WTC11 (cell line): ENCODE results near the gene CAMK2A. TPM values are rescaled to one million over a fixed set of nuclear protein-coding genes. Genes with fewer than 3 reads are reported as not detected.

Source experiments
- ATAC-seq: fragments of 200-7000 bp; cut with Tn5 transposase; 2 replicates; pipeline ENCODE4 v1.10.0; 2021; ENCODE audit warnings: mild to moderate bottlenecking, moderate library complexity
- CTCF ChIA-PET: fragments of 300-600 bp; sonication (Branson Sonifier 250); formaldehyde crosslinking; loops from one replicate; lab custom pipeline; 2021; ENCODE audit warnings: antibody characterized with exemption; lab: Charles Lee
- POLR2A ChIA-PET: fragments of 350-600 bp; sonication (Branson Sonifier 250); formaldehyde crosslinking; loops from one replicate; lab custom pipeline; 2021; ENCODE audit warnings: antibody characterized with exemption; lab: Charles Lee
- DNase-seq: peaks from one replicate; pipeline ENCODE4 v3.0.0; 2021; ENCODE audit warnings: low spot score
- H3K27ac Mint-ChIP-seq: 2 replicates; pipeline ENCODE4 v1.8.0; 2021; ENCODE audit warnings: mixed read lengths
- H3K27me3 Mint-ChIP-seq: 2 replicates; pipeline ENCODE4 v1.8.0; 2021; ENCODE audit warnings: low read depth, mild to moderate bottlenecking, moderate library complexity, mixed read lengths
- H3K36me3 Mint-ChIP-seq: 2 replicates; pipeline ENCODE4 v1.8.0; 2021; ENCODE audit warnings: mixed read lengths
- H3K4me1 Mint-ChIP-seq: 2 replicates; pipeline ENCODE4 v1.8.0; 2022; ENCODE audit warnings: mixed read lengths
- H3K4me3 Mint-ChIP-seq: 2 replicates; pipeline ENCODE4 v1.8.0; 2021; ENCODE audit warnings: mild to moderate bottlenecking, moderate library complexity, mixed read lengths
- H3K9me3 Mint-ChIP-seq: 2 replicates; pipeline ENCODE4 v1.8.0; 2021; ENCODE audit warnings: mixed read lengths
- AFF4 ChIP-seq: sonication (generic); formaldehyde crosslinking; IDR thresholded peaks from 2 replicates; pipeline ENCODE4 v1.8.1; 2023; ENCODE audit warnings: mild to moderate bottlenecking, missing genetic modification reagents, borderline replicate concordance
- ATF6 ChIP-seq: sonication (generic); formaldehyde crosslinking; IDR thresholded peaks from 2 replicates; pipeline ENCODE4 v1.8.1; 2023; ENCODE audit warnings: mild to moderate bottlenecking, missing genetic modification reagents
- CDX4 ChIP-seq: fragments of 250-450 bp; sonication (Bioruptor Pico); IDR thresholded peaks from 2 replicates; pipeline ENCODE4 v1.9.0; 2021; ENCODE audit warnings: moderate library complexity, mild to moderate bottlenecking, inconsistent platforms, borderline replicate concordance
- CREB1 ChIP-seq: sonication (generic); formaldehyde crosslinking; IDR thresholded peaks from 2 replicates; pipeline ENCODE4 v1.8.0; 2023; ENCODE audit warnings: mild to moderate bottlenecking, missing genetic modification reagents
- CREM ChIP-seq: sonication (generic); formaldehyde crosslinking; IDR thresholded peaks from 2 replicates; pipeline ENCODE4 v1.8.1; 2022; ENCODE audit warnings: mild to moderate bottlenecking, missing genetic modification reagents, moderate library complexity
- E2F4 ChIP-seq: sonication (generic); formaldehyde crosslinking; IDR thresholded peaks from 2 replicates; pipeline ENCODE4 v1.8.1; 2022; ENCODE audit warnings: low read depth, mild to moderate bottlenecking, moderate library complexity, missing genetic modification reagents, borderline replicate concordance
- ETV6 ChIP-seq: sonication (generic); formaldehyde crosslinking; IDR thresholded peaks from 2 replicates; pipeline ENCODE4 v1.8.1; 2022; ENCODE audit warnings: mild to moderate bottlenecking, missing genetic modification reagents
- FOXJ3 ChIP-seq: sonication (generic); formaldehyde crosslinking; IDR thresholded peaks from 2 replicates; pipeline ENCODE4 v1.9.0; 2021; ENCODE audit warnings: missing genetic modification reagents, mild to moderate bottlenecking, borderline replicate concordance
- NFE2L1 ChIP-seq: sonication (generic); formaldehyde crosslinking; IDR thresholded peaks from 2 replicates; pipeline ENCODE4 v1.8.1; 2023; ENCODE audit warnings: missing genetic modification reagents
- PREB ChIP-seq: sonication (generic); formaldehyde crosslinking; IDR thresholded peaks from 2 replicates; pipeline ENCODE4 v1.8.1; 2022; ENCODE audit warnings: mild to moderate bottlenecking, missing genetic modification reagents, moderate library complexity, borderline replicate concordance
- TEAD1 ChIP-seq: sonication (generic); formaldehyde crosslinking; IDR thresholded peaks from 2 replicates; pipeline ENCODE4 v1.8.0; 2022; ENCODE audit warnings: mild to moderate bottlenecking, missing genetic modification reagents
- USF2 ChIP-seq: sonication (generic); formaldehyde crosslinking; IDR thresholded peaks from 2 replicates; pipeline ENCODE4 v1.8.1; 2023; ENCODE audit warnings: mild to moderate bottlenecking, missing genetic modification reagents, moderate library complexity
- ZBTB21 ChIP-seq: sonication (generic); formaldehyde crosslinking; IDR thresholded peaks from 2 replicates; pipeline ENCODE4 v1.8.1; 2023; ENCODE audit warnings: mild to moderate bottlenecking, missing genetic modification reagents, borderline replicate concordance
- ZNF232 ChIP-seq: sonication (generic); formaldehyde crosslinking; IDR thresholded peaks from 2 replicates; pipeline ENCODE4 v1.8.0; 2022; ENCODE audit warnings: mild to moderate bottlenecking, missing genetic modification reagents
- ZNF263 ChIP-seq: sonication (generic); formaldehyde crosslinking; IDR thresholded peaks from 2 replicates; pipeline ENCODE4 v1.8.1; 2022; ENCODE audit warnings: low read depth, mild to moderate bottlenecking, moderate library complexity, missing genetic modification reagents
- ZNF512 ChIP-seq: sonication (generic); formaldehyde crosslinking; IDR thresholded peaks from 2 replicates; pipeline ENCODE4 v1.8.1; 2022; ENCODE audit warnings: missing genetic modification reagents, borderline replicate concordance
- ZNF671 ChIP-seq: fragments of 250-450 bp; sonication (Bioruptor Pico); IDR thresholded peaks from 2 replicates; pipeline ENCODE4 v1.8.0; 2021; ENCODE audit warnings: mild to moderate bottlenecking
- total RNA-seq: library from RNA; stranded (reverse); gene quantifications from 3 replicates; pipeline ENCODE4 v1.2.3, GENCODE V29; 2021

CAMK2A gene
- total RNA-seq, 1 experiment from 2014 or later: 0.13 TPM

- TF ChIP-seq USF2 (CRISPR knock-in tag): no peak
These were observed 5.0 kb upstream of the CAMK2A start (continued) for GRCh38 chr5:150294551-150295071.

GRCh38 chr5:150293091-150293941 is 3.7 kb upstream of the CAMK2A start:
- DNase-seq: no peak
- Mint-ChIP-seq H3K36me3 (no peaks in the 10 kb centered on the region), H3K27me3 (no peaks in the 10 kb centered on the region; the same call in 1 of the 2 replicates), H3K4me1 (peaks cover 9% of the 10 kb centered on the region), H3K4me3 (no peak overlapping the region), H3K27ac (no peak overlapping the region), H3K9me3 (no peaks in the 10 kb centered on the region)
- no peak for TF ChIP-seq ZBTB21 (CRISPR knock-in tag)
- TF ChIP-seq PREB: no peak
- no peak for TF ChIP-seq E2F4 (CRISPR knock-in tag)
- no peak for TF ChIP-seq CREM
- no peak for TF ChIP-seq FOXJ3 (CRISPR knock-in tag)
- no peak for TF ChIP-seq TEAD1
- no peak for TF ChIP-seq ETV6 (CRISPR knock-in tag)
- TF ChIP-seq ATF6 (CRISPR knock-in tag): no peak
- no peak for TF ChIP-seq ZNF232 (CRISPR knock-in tag)
- TF ChIP-seq NFE2L1 (CRISPR knock-in tag): 0 out of 2 replicates have a peak, but pooled peaks have one; percentile 31
- no peak for TF ChIP-seq ZNF671
- TF ChIP-seq CDX4 (CRISPR knock-in tag): no peak
- TF ChIP-seq ZNF263 (CRISPR knock-in tag): no peak
- no peak for TF ChIP-seq CREB1
- TF ChIP-seq AFF4: no peak
- TF ChIP-seq ZNF512 (CRISPR knock-in tag): 0 out of 2 replicates have a peak, but pooled peaks have one; percentile 25
- ChIA-PET POLR2A (no interaction called here), CTCF (interaction anchor here (1.0 to 5.4 kb wide), 3 partner anchors 9 to 57 kb away, joined by 5 to 27 read pairs (median 13); partner anchors contain the start of gene ARSI)
- ATAC-seq: peak; percentile 51
